GM21825 (cell line): Measurements from ENCODE around the gene ANXA6.

Experiments
- ATAC-seq: cut with Tn5 transposase; IDR thresholded peaks from one replicate; pipeline ENCODE4 v1.9.1; 2021; ENCODE audit warnings: mild to moderate bottlenecking, moderate library complexity; ENCODE audit not compliant: unreplicated experiment

ANXA6 gene

GRCh38 chr5:151084363-151084762, 73.2 kb downstream of the ANXA6 start:
- ATAC-seq = no peak

GRCh38 chr5:151083081-151083676, 74.4 kb downstream of the ANXA6 start:
- no peak for ATAC-seq

- no peak for ATAC-seq
These were observed 75.2 kb downstream of the ANXA6 start for GRCh38 chr5:151082282-151082902.

GRCh38 chr5:151081431-151082281, 75.9 kb downstream of the ANXA6 start:
- no peak for ATAC-seq

- ATAC-seq = peak; percentile 68
These were observed 76.8 kb downstream of the ANXA6 start, which contains the start of gene TNIP1 for GRCh38 chr5:151080613-151081430. TNIP1 (minus strand) TSS chr5:151081034; CDS start chr5:151065095, 15,939 bp downstream.

GRCh38 chr5:151079838-151080612, 77.6 kb downstream of the ANXA6 start:
- no peak for ATAC-seq

GRCh38 chr5:151078490-151079262, 78.9 kb downstream of the ANXA6 start:
- ATAC-seq = peak; percentile 45

- ATAC-seq = no peak
These were observed 79.6 kb downstream of the ANXA6 start for GRCh38 chr5:151077967-151078366.

- no peak for ATAC-seq
These were observed 80.2 kb downstream of the ANXA6 start for GRCh38 chr5:151077419-151077818.

GRCh38 chr5:151076616-151077015, 81.0 kb downstream of the ANXA6 start:
- ATAC-seq = no peak

GRCh38 chr5:151075698-151076331, 81.8 kb downstream of the ANXA6 start:
- no peak for ATAC-seq

- ATAC-seq = no peak
These were observed 83.0 kb downstream of the ANXA6 start for GRCh38 chr5:151074557-151074956.

GRCh38 chr5:151073280-151073679, 84.3 kb downstream of the ANXA6 start:
- ATAC-seq = no peak

GRCh38 chr5:151072630-151073025, 85.0 kb downstream of the ANXA6 start:
- no peak for ATAC-seq

- no peak for ATAC-seq
These were observed 85.5 kb downstream of the ANXA6 start for GRCh38 chr5:151071848-151072629.

GRCh38 chr5:151071021-151071420, 86.6 kb downstream of the ANXA6 start:
- ATAC-seq = no peak

- no peak for ATAC-seq
These were observed 87.1 kb downstream of the ANXA6 start for GRCh38 chr5:151070449-151070848.
